Smooth muscle cell (in vitro differentiated cells): ENCODE results near the gene NRBF2. TPM values are rescaled to one million over a fixed set of nuclear protein-coding genes. Genes with fewer than 3 reads are reported as not detected.
"Not testable (repeated sequence)": the region's sequence is repeated elsewhere in the genome, so short reads cannot be mapped to it uniquely, and the experiment has no call there.

ENCODE experiments used
- DNase-seq: peaks from one replicate; lab custom pipeline; 2025; ENCODE audit not compliant: unreplicated experiment; lab: John Stamatoyannopoulos, UW
- H2AFZ ChIP-seq: fragments of 200-600 bp; sonication (generic); 2 replicates; pipeline ENCODE4 v1.6.0; 2016; ENCODE audit warnings: antibody characterized with exemption, low read depth, mild to moderate bottlenecking
- H3F3A ChIP-seq: fragments of 200-600 bp; sonication (generic); 2 replicates; pipeline ENCODE4 v1.6.0; 2017; ENCODE audit warnings: antibody characterized with exemption, low read depth
- H3K27ac ChIP-seq: fragments of 200-600 bp; sonication (generic); 2 replicates; pipeline ENCODE4 v1.5.1; 2016; ENCODE audit warnings: low read depth, mild to moderate bottlenecking
- H3K27me3 ChIP-seq: fragments of 200-600 bp; sonication (generic); 2 replicates; pipeline ENCODE4 v1.6.1; 2016; ENCODE audit warnings: low read depth, mild to moderate bottlenecking
- H3K36me3 ChIP-seq: fragments of 200-600 bp; sonication (generic); 2 replicates; pipeline ENCODE4 v1.5.1; 2016; ENCODE audit warnings: low read depth
- H3K4me1 ChIP-seq: fragments of 200-600 bp; sonication (generic); 2 replicates; pipeline ENCODE4 v1.5.1; 2016; ENCODE audit warnings: low read depth
- H3K4me2 ChIP-seq: fragments of 200-600 bp; sonication (generic); 2 replicates; pipeline ENCODE4 v1.6.0; 2016; ENCODE audit warnings: mild to moderate bottlenecking
- H3K4me3 ChIP-seq: fragments of 200-600 bp; sonication (generic); 2 replicates; pipeline ENCODE4 v1.5.1; 2016; ENCODE audit warnings: mild to moderate bottlenecking
- H3K79me2 ChIP-seq: fragments of 200-600 bp; sonication (generic); 2 replicates; pipeline ENCODE4 v1.6.0; 2016; ENCODE audit warnings: low read depth, mild to moderate bottlenecking
- H3K9ac ChIP-seq: fragments of 200-600 bp; sonication (generic); 2 replicates; pipeline ENCODE4 v1.6.0; 2016; ENCODE audit warnings: low read depth
- H3K9me3 ChIP-seq: fragments of 200-600 bp; sonication (generic); replicated peaks from 2 replicates; pipeline ENCODE4 v1.5.1; 2016; ENCODE audit warnings: low read depth
- H4K20me1 ChIP-seq: fragments of 200-600 bp; sonication (generic); 2 replicates; pipeline ENCODE4 v1.6.0; 2016; ENCODE audit warnings: low read depth
- WGBS: methylation state at CpG from one replicate; pipeline ENCODE4 v1.1.7; 2016; ENCODE audit warnings: low lambda C conversion rate; 5-methylcytosine and 5-hydroxymethylcytosine counted together
- polyA plus RNA-seq: library from polyadenylated mRNA; unstranded; fragments of >200 nt; fragmentation: Nextera tagmentation; extraction: Ambion mirVana; gene quantifications from 2 replicates; pipeline ENCODE4 v1.2.1, GENCODE V29; 2016
- total RNA-seq: library from RNA; depleted of rRNA; stranded (reverse); fragments of >200 nt; gene quantifications from 2 replicates; pipeline ENCODE4 v1.2.3, GENCODE V29; 2014
- TF ChIP-seq, protein P1 (sequence below): fragments of 200-600 bp; sonication (generic); IDR thresholded peaks from 2 replicates; pipeline ENCODE4 v1.5.1; 2017; ENCODE audit warnings: borderline replicate concordance, mild to moderate bottlenecking, antibody characterized with exemption; ENCODE audit not compliant: insufficient read depth, poor library complexity, severe bottlenecking

NRBF2 gene
- total and polyA plus RNA-seq, 2 experiments from 2014 or later: 61.9 to 65.5 TPM

DNA sequence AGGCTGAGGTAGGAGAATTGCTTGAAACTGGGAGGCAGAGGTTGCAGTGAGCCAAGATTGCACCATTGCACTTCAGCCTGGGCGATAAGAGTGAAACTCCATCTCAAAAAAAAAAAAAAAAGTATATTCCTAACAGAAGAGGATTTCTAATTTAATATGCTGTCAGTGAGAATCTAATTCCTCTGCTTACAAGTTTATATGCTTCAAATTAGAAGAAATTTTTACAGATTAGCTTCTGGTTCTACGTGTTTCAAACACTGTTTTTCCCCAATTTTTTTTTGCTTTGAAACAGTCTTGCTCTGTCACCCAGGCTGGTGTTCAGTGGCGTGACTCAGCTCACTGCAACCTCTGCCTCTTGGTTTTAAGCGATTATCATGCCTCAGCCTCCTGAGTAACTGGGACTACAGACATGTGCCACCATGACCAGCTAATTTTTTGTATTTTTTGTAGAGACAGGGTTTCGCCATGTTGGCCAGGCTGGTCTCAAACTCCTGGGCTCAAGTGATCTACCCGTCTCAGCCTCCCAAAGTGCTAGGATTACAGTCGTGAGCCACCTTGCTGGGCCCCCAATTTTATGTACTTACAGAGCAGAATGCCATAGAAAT lies 30.7 kb upstream of the NRBF2 start:
- H3K9ac ChIP-seq, H3K36me3 ChIP-seq, H3F3A ChIP-seq, H3K79me2 ChIP-seq, H3K9me3 ChIP-seq, H3K4me2 ChIP-seq, DNase-seq, H3K27me3 ChIP-seq, H3K4me3 ChIP-seq, H4K20me1 ChIP-seq: not testable (repeated sequence)
- WGBS: 79% methylated on average over 7 of the region's 7 CpGs
- peak overlapping the region; percentile 5 for H2AFZ ChIP-seq
- peaks cover 14% of the 10 kb centered on the region for H3K4me1 ChIP-seq
- peak overlapping the region; percentile 53 for H3K27ac ChIP-seq

DNA sequence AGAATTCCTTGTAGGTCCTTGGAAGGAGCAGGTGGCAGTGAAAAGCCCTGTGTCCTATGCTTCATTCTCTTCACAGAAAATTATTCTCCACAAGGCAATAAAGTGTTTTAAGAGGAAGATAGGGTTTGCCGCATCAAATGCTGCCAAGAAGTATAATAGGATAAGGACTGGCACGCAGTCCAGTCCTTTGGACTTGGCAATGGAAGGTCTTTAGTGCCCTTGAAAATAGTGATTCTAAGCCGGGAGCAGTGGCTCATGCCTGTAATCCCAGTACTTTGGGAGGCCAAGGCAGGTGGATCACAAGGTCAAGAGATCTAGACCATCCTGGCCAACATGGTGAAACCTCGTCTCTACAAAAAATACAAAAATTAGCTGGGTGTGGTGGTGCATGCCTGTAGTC lies 29.9 kb upstream of the NRBF2 start:
- DNase-seq, H3K9me3 ChIP-seq, H3K4me3 ChIP-seq, H3K27me3 ChIP-seq, H3K4me2 ChIP-seq, H3K36me3 ChIP-seq, H3K79me2 ChIP-seq, H4K20me1 ChIP-seq, H3K9ac ChIP-seq, H2AFZ ChIP-seq, H3F3A ChIP-seq, H3K27ac ChIP-seq: not testable (repeated sequence)
- peaks cover 14% of the 10 kb centered on the region for H3K4me1 ChIP-seq
- 94% methylated on average over 4 of the region's 4 CpGs for WGBS

DNA sequence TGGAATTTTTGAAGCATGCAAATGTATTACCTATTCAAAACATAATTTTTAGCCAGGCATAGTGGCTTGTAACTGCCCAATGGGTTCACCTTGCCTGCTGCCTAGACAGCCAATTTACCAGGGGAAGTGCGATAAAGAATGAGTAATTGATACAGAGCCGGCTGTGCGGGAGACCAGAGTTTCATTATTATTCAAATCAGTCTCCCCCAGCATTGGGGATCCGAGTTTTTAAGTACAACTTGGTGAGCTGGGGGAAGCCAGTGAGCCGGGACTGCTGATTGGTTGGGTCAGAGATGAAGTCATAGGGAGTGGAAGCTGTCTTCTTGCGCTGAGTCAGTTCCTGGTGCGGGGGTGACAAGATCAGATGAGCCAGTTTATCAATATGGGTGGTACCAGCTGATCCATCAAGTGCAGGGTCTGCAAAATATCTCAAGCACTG lies 29.1 kb upstream of the NRBF2 start:
- no peak overlapping the region for H3K27ac ChIP-seq
- WGBS: 56% methylated on average over 7 of the region's 7 CpGs
- H3K36me3 ChIP-seq: no peaks in the 10 kb centered on the region
- H3K4me1 ChIP-seq: peaks cover 14% of the 10 kb centered on the region
- no peak overlapping the region for H2AFZ ChIP-seq
- H3F3A ChIP-seq: no peaks in the 10 kb centered on the region
- no peak for DNase-seq
- TF ChIP-seq, protein P1, sequence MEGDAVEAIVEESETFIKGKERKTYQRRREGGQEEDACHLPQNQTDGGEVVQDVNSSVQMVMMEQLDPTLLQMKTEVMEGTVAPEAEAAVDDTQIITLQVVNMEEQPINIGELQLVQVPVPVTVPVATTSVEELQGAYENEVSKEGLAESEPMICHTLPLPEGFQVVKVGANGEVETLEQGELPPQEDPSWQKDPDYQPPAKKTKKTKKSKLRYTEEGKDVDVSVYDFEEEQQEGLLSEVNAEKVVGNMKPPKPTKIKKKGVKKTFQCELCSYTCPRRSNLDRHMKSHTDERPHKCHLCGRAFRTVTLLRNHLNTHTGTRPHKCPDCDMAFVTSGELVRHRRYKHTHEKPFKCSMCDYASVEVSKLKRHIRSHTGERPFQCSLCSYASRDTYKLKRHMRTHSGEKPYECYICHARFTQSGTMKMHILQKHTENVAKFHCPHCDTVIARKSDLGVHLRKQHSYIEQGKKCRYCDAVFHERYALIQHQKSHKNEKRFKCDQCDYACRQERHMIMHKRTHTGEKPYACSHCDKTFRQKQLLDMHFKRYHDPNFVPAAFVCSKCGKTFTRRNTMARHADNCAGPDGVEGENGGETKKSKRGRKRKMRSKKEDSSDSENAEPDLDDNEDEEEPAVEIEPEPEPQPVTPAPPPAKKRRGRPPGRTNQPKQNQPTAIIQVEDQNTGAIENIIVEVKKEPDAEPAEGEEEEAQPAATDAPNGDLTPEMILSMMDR: no peak
- H3K9ac ChIP-seq: no peak overlapping the region
- H4K20me1 ChIP-seq: no peaks in the 10 kb centered on the region
- H3K9me3 ChIP-seq: no peaks in the 10 kb centered on the region
- H3K4me3 ChIP-seq: no peak overlapping the region
- H3K27me3 ChIP-seq: no peaks in the 10 kb centered on the region
- H3K4me2 ChIP-seq: no peak overlapping the region
- no peaks in the 10 kb centered on the region for H3K79me2 ChIP-seq

DNA sequence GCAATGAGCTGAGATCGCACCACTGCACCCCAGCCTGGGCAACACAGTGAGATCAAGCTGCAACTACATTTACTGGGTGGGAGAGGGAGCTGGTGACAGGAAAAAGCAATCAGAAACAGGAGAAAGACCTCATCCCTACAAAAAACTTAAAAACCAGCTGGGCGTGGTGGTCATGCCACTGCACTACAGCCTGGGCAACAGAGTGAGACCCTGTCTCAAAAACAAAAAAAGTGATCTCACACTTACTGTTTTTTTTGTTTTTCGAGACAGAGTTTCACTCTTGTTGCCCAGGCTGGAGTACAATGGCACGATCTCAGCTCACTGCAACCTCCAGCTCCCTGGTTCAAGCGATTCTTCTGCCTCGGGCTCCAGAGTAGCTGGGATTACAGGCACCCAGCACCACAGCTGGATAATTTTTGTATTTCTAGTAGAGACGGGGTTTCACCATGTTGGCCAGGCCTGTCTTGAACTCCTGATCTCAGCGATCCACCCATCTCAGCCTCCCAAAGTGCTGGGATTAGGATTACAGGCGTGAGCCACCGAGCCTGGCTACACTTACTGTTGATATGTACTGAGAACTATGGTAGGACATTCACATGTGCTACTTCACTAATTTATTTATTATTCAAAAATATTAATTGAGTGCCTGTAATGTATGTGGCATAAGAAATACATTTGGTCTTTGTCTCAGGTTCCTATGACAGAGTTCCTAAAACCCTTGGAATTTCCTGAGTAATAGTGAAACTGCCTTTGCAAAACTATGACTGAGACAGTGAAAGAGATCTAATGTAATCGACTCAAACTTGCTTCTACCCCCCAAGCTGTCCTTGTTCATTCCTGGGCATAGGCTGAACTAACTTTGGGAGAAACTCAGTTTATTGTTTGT lies 27.7 kb upstream of the NRBF2 start:
- no peaks in the 10 kb centered on the region for H3K79me2 ChIP-seq
- H3K36me3 ChIP-seq: no peaks in the 10 kb centered on the region
- no peak for DNase-seq
- no peak overlapping the region for H3K4me3 ChIP-seq
- peaks cover 14% of the 10 kb centered on the region for H3K4me1 ChIP-seq
- H3K9ac ChIP-seq: peak overlapping the region; percentile 55
- peak overlapping the region; percentile 79 for H3K4me2 ChIP-seq
- H2AFZ ChIP-seq: peak overlapping the region; percentile 75
- H3K27ac ChIP-seq: peak overlapping the region; percentile 92
- H3K27me3 ChIP-seq: no peaks in the 10 kb centered on the region
- TF ChIP-seq, protein P1: no peak
- H3K9me3 ChIP-seq: no peaks in the 10 kb centered on the region
- H4K20me1 ChIP-seq: no peaks in the 10 kb centered on the region
- 78% methylated on average over 11 of the region's 11 CpGs for WGBS
- H3F3A ChIP-seq: no peaks in the 10 kb centered on the region
